Measurements from ENCODE around the gene UGT3A2.

GRCh38 chr5:36059571-36060419 is 6.9 kb downstream of the UGT3A2 start:
- TF ChIP-seq CTCF (IDR thresholded peaks at IDR 0.05) (no peak), POLR2A (IDR thresholded peaks at IDR 0.05) (no peak)

All from Peyer's patch (tissue), 4 donors.